NCI-H2227 (cell line): ENCODE results near the gene LRRC14B.
"Not testable (repeated sequence)": the region's sequence is repeated elsewhere in the genome, so short reads cannot be mapped to it uniquely, and the experiment has no call there.

Experiments
- DNase-seq: peaks from one replicate; lab custom pipeline; 2025; ENCODE audit not compliant: unreplicated experiment; lab: John Stamatoyannopoulos, UW

Gene LRRC14B

GRCh38 chr5:204966-205670 is 13.8 kb downstream of the LRRC14B start:
- no peak for DNase-seq

- DNase-seq, result no peak
These were observed 15.1 kb downstream of the LRRC14B start for GRCh38 chr5:206406-206805.

- DNase-seq, result no peak
These were observed 15.7 kb downstream of the LRRC14B start for GRCh38 chr5:206927-207536.

GRCh38 chr5:207599-207998 is 16.3 kb downstream of the LRRC14B start:
- no peak for DNase-seq

DNA sequence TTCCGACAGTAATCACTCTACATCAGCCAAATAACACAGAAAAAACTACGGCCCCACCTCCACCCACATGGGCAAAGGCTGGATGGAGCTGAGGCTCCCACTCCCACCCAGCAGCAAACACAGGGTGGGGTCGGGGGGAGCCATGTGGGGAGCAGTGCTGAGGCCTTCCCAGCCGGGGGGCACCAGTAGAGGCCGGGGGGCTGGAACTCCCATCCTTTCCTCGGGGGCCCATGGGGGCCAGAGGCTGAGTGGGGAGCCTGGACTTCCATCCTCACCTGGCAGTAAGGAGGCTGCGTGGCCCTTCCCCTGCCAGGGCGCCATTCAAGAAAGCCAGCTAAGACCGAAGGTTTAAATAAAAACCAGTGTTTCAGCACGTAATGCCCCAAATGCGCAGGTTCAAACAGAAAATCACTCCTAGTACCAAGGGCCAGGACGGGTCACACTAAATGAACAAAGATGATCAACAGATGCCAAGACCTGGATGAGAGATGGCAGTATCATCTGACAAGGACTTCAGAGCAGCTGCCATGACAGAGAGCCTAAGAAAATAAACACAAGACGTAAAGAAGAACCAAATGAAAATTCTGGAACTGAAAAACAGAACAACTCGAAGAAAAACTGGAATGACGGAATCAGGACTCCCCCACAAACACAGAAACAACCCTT is 17.3 kb downstream of the LRRC14B start:
- DNase-seq, result no peak

DNA sequence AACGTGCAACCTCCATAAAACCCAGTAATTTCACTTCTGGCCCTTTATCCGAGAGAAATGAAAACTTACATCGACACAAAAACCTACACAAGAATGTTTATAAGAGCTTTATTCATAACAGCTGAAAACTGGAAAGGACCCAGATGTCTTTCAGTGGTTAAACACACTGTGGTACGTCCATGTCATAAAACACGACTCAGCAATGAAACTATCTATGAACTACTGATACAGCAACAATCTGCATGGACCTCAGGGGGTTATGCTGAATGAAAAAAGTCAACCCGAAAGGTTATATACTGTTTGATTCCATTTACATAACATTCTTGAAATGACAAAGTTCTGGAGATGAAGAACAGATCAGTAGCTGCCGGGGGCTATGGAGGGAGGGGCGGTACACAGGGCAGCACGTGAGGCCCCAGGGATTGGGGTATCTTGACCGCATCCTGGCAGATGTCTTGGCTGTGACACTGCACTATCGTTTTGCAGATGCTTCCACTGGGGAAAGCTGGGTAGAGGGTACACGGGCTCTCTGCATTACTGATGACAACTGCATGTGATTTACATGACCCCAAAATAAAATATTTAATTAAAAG is 22.6 kb downstream of the LRRC14B start:
- no peak for DNase-seq

GRCh38 chr5:215256-215655 is 24.0 kb downstream of the LRRC14B start:
- not testable (repeated sequence) for DNase-seq

- DNase-seq, result not testable (repeated sequence)
These were observed 24.8 kb downstream of the LRRC14B start for GRCh38 chr5:216076-216475.

DNA sequence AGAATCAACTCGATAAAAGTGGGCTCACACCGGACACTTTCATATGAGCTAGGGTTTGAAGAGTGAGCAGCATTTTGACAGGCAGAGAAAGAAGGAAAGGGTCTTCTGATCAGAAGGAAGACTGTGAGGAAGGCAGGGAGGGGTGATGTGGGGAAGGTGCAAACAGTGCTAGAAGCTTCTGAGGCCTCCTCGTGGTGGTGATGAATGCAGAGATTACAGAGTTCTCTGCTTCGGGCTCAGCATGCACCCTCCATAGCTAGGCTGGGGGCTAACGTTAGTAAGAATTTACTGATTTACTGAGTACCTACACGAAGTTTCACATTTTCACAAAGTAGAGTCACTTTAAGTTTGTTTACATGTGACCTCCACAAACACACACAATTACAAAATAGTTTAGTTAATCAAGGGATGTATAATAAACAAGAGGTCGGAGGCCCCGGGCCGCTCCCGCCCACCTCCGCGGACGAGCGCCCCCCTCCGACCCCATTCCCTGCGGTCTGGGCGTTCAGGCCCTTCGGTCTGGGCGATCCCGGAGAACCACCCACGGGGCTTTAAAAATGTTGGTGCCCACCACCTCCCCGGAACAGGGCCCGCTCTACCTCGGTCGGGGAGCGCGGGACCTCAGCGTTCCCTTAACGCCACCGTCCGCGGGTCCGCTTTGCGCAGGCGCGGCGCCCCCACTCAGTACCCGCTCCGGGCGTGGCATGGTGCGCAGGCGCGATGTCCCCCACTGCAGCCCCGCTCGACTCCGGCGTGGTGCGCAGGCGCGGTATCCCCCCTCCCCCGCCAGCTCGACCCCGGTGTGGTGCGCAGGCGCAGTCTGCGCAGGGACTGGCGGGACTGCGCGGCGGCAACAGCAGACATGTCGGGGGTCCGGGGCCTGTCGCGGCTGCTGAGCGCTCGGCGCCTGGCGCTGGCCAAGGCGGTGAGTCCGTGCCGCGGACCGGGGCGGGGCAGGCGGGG is 26.5 kb downstream of the LRRC14B start, which contains the start of the genes CCDC127 and SDHA:
CCDC127 (minus strand) TSS at position 660 of the 963 bp plus-strand sequence. CDS start 1,304 bp downstream, outside the sequence.
SDHA (plus strand) TSS at position 827 of the 963 bp plus-strand sequence; CDS start at position 863, 36 bp downstream.
- peak; percentile 99 for DNase-seq

DNA sequence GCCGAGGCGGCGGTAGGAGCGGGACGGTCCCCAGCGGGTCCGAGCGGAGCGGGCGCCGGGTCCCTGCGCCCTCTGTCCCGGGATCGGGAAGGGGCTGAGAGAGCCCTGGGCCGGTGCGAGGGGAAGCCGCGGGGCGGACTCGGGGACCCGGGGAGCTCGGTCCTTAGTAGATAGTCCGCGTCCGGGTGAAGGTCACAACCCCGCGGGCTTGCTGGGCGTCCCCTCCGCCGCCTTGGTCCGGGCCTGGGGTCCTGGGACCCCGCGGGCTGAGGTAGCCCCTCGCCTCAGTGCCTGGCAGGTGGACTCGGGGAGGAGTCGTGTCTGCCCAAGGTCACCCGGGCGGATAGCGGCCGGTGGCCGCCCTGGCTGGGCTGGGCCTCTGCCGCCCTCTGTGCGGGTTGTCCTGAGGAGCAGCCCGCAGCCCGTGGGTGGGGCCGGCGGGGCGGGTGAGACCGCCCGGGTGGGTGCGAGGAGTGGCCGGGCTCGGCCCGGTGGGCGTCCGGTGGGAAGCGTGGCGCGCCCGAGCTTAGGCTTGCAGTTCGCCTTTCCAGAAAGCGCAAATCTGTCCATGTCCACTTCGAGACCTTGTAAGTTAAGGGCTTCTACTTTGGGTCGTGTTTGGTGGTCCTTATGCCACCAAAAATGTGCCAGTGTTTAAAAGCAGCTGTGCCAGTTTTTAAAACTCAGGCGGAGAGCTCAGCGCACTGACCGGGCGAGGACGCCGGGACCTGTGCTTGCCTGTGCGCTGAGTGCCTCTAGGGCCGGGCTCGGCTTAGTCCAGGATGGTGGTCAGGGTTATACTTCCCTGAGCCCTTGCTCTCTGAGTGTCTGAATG is 27.4 kb downstream of the LRRC14B start:
- DNase-seq, result peak; percentile 50

DNA sequence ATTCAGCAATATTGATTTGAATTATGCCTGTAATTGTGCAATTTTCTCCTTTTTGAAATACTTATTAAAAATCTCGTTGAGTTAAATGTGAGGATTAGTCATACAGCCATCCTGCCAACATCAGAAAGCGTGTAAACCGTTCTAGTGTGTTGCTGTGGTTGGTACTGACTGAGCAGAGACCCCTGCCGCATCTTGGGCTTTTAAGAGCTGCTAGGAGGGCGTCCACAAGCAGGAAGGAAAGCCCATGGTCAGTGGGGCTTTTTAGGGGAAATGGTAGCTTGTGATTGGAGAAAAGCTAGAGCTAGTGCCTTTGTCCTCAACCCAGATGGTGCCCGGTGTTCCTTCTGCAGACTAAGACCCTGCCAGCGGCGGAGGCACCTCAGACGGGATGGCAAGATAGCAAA is 28.2 kb downstream of the LRRC14B start:
- peak; percentile 33 for DNase-seq

GRCh38 chr5:219991-220390 is 28.7 kb downstream of the LRRC14B start:
- DNase-seq, result no peak

DNA sequence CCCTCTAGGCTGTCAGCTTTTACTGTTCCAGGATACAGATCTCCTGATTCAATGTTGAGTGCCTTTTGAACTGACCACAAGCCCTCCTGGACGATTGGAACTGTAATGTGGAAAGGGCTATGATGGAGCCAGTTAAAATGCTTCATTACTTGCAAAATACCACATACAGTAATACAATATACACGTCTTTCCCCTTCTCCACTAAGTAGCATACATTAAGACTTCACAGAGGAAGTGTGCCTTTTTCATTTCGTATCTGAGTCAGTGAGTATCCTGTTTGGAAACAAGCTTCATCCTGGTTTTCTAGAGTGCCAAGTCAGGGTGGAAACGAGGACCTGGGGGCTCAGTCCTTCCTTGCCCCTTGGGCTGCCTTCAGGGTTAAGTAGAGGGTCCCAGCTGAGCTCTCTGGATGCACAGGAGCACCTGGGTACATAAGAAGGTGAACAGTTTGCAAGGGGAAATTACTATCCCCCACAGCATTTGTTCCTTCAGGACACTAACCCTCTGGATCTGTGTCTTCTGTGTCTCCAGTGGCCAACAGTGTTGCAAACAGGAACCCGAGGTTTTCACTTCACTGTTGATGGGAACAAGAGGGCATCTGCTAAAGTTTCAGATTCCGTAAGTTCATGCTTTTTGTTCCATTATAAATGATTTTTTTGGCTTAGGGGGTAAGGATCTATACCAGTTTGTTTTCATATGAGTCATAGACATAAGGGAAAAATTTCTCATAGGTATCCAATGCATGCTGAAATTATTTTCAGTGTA is 31.8 kb downstream of the LRRC14B start:
- DNase-seq, result not testable (repeated sequence)

DNA sequence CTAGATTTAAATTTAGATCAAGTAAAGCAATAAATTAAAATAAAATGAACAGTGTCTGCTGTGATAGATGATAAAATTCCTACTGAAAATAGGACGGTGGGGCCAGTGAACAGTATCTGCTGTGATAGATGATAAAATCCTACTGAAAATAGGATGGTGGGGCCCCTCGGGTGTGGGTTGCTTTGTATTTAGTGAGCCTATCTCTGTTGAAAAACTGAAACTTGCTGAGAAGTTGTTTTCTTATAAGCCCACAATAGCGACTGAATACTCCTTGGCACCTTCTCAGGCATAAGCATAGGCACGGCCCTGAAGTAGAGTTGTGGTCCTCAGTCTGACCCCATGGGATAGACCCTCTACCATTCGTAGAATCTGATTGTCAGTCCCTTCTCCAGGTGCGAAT is 32.5 kb downstream of the LRRC14B start:
- DNase-seq, result no peak

DNA sequence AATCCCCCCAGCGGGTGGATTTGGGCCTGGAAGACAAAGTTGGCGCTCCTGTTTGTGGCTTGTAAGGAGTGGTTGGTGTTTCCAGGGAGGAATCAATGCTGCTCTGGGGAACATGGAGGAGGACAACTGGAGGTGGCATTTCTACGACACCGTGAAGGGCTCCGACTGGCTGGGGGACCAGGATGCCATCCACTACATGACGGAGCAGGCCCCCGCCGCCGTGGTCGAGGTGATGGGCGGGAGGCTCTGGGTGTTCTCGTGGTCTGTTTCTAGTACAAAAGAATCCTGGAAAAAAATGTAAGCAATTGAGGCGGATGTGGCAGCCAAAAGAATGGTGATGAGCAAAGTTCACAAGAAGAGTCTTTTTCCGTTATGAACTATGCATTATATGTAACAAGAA is 34.0 kb downstream of the LRRC14B start:
- DNase-seq, result no peak

- not testable (repeated sequence) for DNase-seq
These were observed 36.1 kb downstream of the LRRC14B start for GRCh38 chr5:227375-227774.

GRCh38 chr5:228886-229285 is 37.6 kb downstream of the LRRC14B start:
- DNase-seq, result no peak

DNA sequence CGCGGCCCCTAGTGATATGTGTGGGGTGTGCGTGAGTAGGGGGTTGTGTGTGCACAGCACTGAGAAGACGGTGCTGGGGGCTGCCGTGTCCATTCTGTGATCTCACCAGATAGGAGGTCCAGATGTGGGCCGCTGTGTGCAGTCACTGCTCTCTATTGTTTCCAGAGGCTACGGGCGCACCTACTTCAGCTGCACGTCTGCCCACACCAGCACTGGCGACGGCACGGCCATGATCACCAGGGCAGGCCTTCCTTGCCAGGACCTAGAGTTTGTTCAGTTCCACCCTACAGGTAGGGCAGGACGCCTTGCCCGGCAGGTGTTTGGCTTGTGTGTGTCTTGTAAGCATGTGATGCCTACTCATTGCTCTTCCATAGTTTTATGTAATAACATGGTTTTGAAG is 39.4 kb downstream of the LRRC14B start:
- no peak for DNase-seq

- DNase-seq, result no peak
These were observed 40.4 kb downstream of the LRRC14B start for GRCh38 chr5:231661-232060.
